HepG2 (cell line): ENCODE measurements around the gene FAHD1. TPM values are rescaled to one million over a fixed set of nuclear protein-coding genes. Genes with fewer than 3 reads are reported as not detected.

ENCODE experiments used
- ATAC-seq: fragments of 200-7000 bp; cut with Tn5 transposase; 3 replicates; pipeline ENCODE4 v1.9.1; 2020; ENCODE audit warnings: mild to moderate bottlenecking, moderate library complexity
- BruUV-seq: library from RNA; stranded (reverse); fragments of 400-500 nt; replicated peaks from 2 replicates; lab custom pipeline; 2021; lab: Mats Ljungman, UMichigan
- CTCF ChIA-PET: fragments of 300-600 bp; formaldehyde crosslinking; extraction: SDS; loops from one replicate; lab custom pipeline; 2021; ENCODE audit warnings: low total read pairs, inconsistent platforms, low intra/inter-chr PET ratio; lab: Yijun Ruan, JAX
- POLR2A ChIA-PET: fragments of 350-600 bp; sonication (Branson Sonifier 250); formaldehyde crosslinking; loops from one replicate; lab custom pipeline; 2020; ENCODE audit warnings: antibody characterized with exemption, inconsistent platforms; lab: Yijun Ruan, JAX
- DNase-seq: peaks from one replicate; pipeline ENCODE4 v3.0.0-alpha.2; 2015; ENCODE audit warnings: low spot score
- FAIRE-seq: peaks from 3 replicates; lab custom pipeline; 2011; peaks lifted over from hg19 to GRCh38; lab: Jason Lieb, UNC
- H2AFZ ChIP-seq: one replicate; pipeline ENCODE4 v1.6.1; 2011; ENCODE audit warnings: low read length, inconsistent platforms
- H3K27ac ChIP-seq: fragments of 300-600 bp; 3 replicates; pipeline ENCODE4 v1.8.0; 2011; ENCODE audit warnings: mixed run types, mild to moderate bottlenecking, mixed read lengths, low read length, inconsistent platforms; ENCODE audit not compliant: insufficient read depth; ENCODE audit errors: extremely low read length
- H3K27me3 ChIP-seq, 2 experiments: fragments of 200-600 bp in 1 of 2; 2 replicates in 1 of 2; 3 replicates in 1 of 2; pipeline versions ENCODE4 v1.6.0 to v1.8.0; 2011; ENCODE audit warnings: low read length in 2 of 2, mild to moderate bottlenecking in 2 of 2, moderate library complexity in 2 of 2, inconsistent platforms in 1 of 2; ENCODE audit not compliant: insufficient read depth in 2 of 2, control insufficient read depth in 1 of 2
- H3K36me3 ChIP-seq, 2 experiments: fragments of 200-600 bp in 1 of 2; replicated peaks in 1 of 2; 2 replicates in 1 of 2; 3 replicates in 1 of 2; pipeline versions ENCODE4 v1.5.1 to v1.8.0; 2011; ENCODE audit warnings: low read length in 2 of 2, inconsistent platforms in 1 of 2; ENCODE audit not compliant: insufficient read depth in 2 of 2, control insufficient read depth in 1 of 2
- H3K4me1 ChIP-seq: 2 replicates; pipeline ENCODE4 v1.5.1; 2012; ENCODE audit warnings: low read length, inconsistent platforms; ENCODE audit not compliant: insufficient read depth
- H3K4me2 ChIP-seq: 2 replicates; pipeline ENCODE4 v1.6.0; 2011; ENCODE audit warnings: low read depth, low read length, inconsistent platforms
- H3K4me3 ChIP-seq, 3 experiments: fragments of 200-600 bp in 1 of 3; sonication (generic), shearing (Covaris generic) in 1 of 3; replicated peaks in 1 of 3; 2 replicates each; pipeline ENCODE4 v1.5.1; 2011 to 2016; ENCODE audit warnings: low read length in 3 of 3, inconsistent platforms in 2 of 3, low read depth in 2 of 3, mild to moderate bottlenecking in 2 of 3, control low read depth in 1 of 3, mixed read lengths in 1 of 3; ENCODE audit not compliant: insufficient read depth in 1 of 3
- H3K79me2 ChIP-seq: one replicate; pipeline ENCODE4 v1.6.1; 2011; ENCODE audit warnings: low read length, inconsistent platforms; ENCODE audit not compliant: insufficient read depth
- H3K9ac ChIP-seq: 2 replicates; pipeline ENCODE4 v1.6.0; 2011; ENCODE audit warnings: mild to moderate bottlenecking, low read depth, low read length, inconsistent platforms; ENCODE audit not compliant: insufficient read depth
- H3K9me3 ChIP-seq: 2 replicates; pipeline ENCODE4 v1.5.1; 2012; ENCODE audit warnings: mild to moderate bottlenecking, low read length
- H4K20me1 ChIP-seq: 2 replicates; pipeline ENCODE4 v1.6.0; 2011; ENCODE audit warnings: inconsistent platforms, mild to moderate bottlenecking, low read length, moderate library complexity; ENCODE audit not compliant: insufficient read depth
- SALL1 ChIP-seq: sonication (generic); formaldehyde crosslinking; IDR thresholded peaks from 2 replicates; pipeline ENCODE4 v1.8.0; 2022; ENCODE audit warnings: mild to moderate bottlenecking, missing genetic modification reagents
- SP5 ChIP-seq: IDR thresholded peaks from 2 replicates; pipeline ENCODE4 v1.6.1; 2016; ENCODE audit warnings: low read depth, borderline replicate concordance
- ZNF136 ChIP-seq: sonication (generic); formaldehyde crosslinking; IDR thresholded peaks from 2 replicates; pipeline ENCODE4 v1.8.1; 2022; ENCODE audit warnings: low read depth, mild to moderate bottlenecking, moderate library complexity, missing genetic modification reagents
- ZNF263 ChIP-seq: sonication (generic); formaldehyde crosslinking; IDR thresholded peaks from 2 replicates; pipeline ENCODE4 v1.4.0; 2020; ENCODE audit warnings: missing genetic modification reagents
- WGBS: methylation state at CpG from one replicate; pipeline ENCODE4 v1.1.6; 2017; ENCODE audit warnings: low lambda C conversion rate; 5-methylcytosine and 5-hydroxymethylcytosine counted together
- in situ Hi-C: cut with HindIII; loops from 2 replicates; pipeline ENCODE4 v1.10.0; 2017; ENCODE audit warnings: low pct_unique_long_range_greater_than_20kb; ENCODE audit not compliant: extremely low pct_ligation_motif_present
- intact Hi-C: fragments of 100-400 bp; cut with micrococcal nuclease; formaldehyde crosslinking; loops from one replicate; pipeline ENCODE4 v1.10.0; 2022; ENCODE audit not compliant: unreplicated experiment
- polyA plus RNA-seq, 8 experiments: library from polyadenylated mRNA; depleted of rRNA in 3 of 8; stranded (reverse) in 7 of 8; unstranded in 1 of 8; fragments of >200 nt; fragmentation: Illumina TruSeq in 4 of 8; extraction: Trizol in 4 of 8; gene quantifications; 2 replicates each; pipeline versions ENCODE4 v1.2.1 to v1.2.3, GENCODE V29; 2011 to 2016; ENCODE audit warnings: low read depth in 4 of 8, missing spikeins in 1 of 8, mixed read lengths in 1 of 8; ENCODE audit not compliant: insufficient read depth in 1 of 8
- total RNA-seq, 5 experiments: library from RNA; depleted of rRNA; stranded (reverse); fragments of >200 nt; fragmentation: Illumina TruSeq; extraction: Trizol; gene quantifications; 2 replicates each; pipeline ENCODE4 v1.2.3, GENCODE V29; 2016; ENCODE audit warnings: low read depth in 1 of 5
- TF ChIP-seq, protein P1 (sequence below): sonication (generic); formaldehyde crosslinking; IDR thresholded peaks from 2 replicates; pipeline ENCODE4 v1.5.1; 2020; ENCODE audit warnings: missing genetic modification reagents, mild to moderate bottlenecking, borderline replicate concordance

FAHD1 gene
- total and polyA plus RNA-seq, 2 of the 13 experiments (the other 11 are each of a cell fraction or from before 2014, with no cell fraction given) = 39.0 to 45.3 TPM

DNA sequence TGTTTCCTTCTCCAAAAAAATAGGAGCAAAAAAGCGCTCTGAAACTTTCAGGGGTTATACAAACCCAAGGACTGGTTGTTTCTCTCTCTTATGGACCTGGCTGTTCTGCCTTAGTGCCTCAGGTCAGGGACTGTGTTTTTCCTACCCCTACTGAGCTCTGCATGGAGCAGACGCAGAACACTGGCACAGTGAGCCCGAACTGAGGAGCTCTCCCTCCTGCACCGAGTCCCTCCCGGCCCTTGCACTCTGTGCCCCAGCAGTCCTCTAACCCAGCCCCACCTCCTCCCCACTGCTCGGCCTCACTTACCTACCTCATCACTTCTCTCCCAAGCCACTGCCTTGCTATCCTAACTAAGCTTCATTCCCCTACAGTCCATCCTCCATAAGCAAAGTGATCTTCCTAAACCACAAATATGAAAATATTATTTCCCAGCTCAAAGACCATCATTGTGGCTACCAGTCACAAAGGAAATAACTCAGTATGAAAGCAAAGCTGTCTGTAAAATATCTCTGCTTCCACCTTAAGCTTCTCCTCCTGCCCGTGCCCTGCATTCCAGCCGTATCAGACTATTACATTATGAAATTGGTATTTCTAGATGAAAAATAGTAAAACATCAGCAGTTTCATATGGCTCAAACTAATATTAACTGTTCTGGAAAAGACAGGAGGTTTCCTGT is 31.3 kb downstream of the FAHD1 start (continued):
- 0 out of 2 replicates have a peak, but pooled peaks have one; percentile 20 for TF ChIP-seq SALL1 (CRISPR knock-in tag)
- TF ChIP-seq, protein P1, sequence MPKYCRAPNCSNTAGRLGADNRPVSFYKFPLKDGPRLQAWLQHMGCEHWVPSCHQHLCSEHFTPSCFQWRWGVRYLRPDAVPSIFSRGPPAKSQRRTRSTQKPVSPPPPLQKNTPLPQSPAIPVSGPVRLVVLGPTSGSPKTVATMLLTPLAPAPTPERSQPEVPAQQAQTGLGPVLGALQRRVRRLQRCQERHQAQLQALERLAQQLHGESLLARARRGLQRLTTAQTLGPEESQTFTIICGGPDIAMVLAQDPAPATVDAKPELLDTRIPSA (CRISPR knock-in tag) = no peak
- TF ChIP-seq, all 625 proteins: peak for 3

DNA sequence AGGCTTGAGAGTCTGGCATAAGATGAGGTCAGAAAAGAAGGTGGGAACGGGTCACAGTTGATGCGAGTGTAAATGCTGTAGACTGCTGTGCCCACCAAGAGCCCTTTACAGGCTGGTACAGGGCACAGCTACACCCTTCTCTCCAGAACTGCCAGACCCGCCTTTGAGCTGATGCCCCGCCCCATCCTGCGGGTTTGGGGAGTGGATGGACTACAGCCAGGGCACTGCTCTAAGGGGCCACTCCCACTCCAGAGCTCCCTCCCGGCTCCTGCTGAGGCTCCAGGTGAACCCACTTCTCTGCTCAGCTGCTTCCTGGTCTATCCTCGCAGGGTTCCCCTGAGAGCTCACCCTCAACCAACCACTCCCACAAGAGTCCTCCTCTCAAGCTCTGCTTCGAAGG is 32.6 kb downstream of the FAHD1 start:
- POLR2A ChIA-PET = no interaction called here
- DNase-seq = no peak
- TF ChIP-seq SP5 = no peak
- no peak for TF ChIP-seq ZNF136 (CRISPR knock-in tag)
- TF ChIP-seq ZNF263 = no peak
- TF ChIP-seq, all 625 proteins: peak for 0

More for the DNA sequence above, 32.6 kb downstream of the FAHD1 start:
- H3K4me1 ChIP-seq = peaks cover 23% of the 10 kb centered on the region
- H3K9ac ChIP-seq = no peak overlapping the region
- H2AFZ ChIP-seq = no peak overlapping the region
- no peaks in the 10 kb centered on the region for H4K20me1 ChIP-seq
- 60% methylated on average over 6 of the region's 8 CpGs for WGBS
- BruUV-seq = no TSS peak
- H3K27me3 ChIP-seq = peaks cover 1 to 11% of the 10 kb centered on the region in 2 experiments; a peak in 2 of 5 replicates
- no peaks in the 10 kb centered on the region for H3K79me2 ChIP-seq
- intact Hi-C loops (no loop called here), in situ Hi-C loops (loop anchor here (5.0 kb wide), 1 partner anchor 63 kb away; no protein-coding TSS in a partner anchor)
- FAIRE-seq (no peak), ATAC-seq (no peak)
- H3K4me2 ChIP-seq = no peak overlapping the region
- CTCF ChIA-PET = no interaction called here
- H3K36me3 ChIP-seq = no peaks in the 10 kb centered on the region
- H3K27ac ChIP-seq = no peak overlapping the region
- no peak overlapping the region for H3K4me3 ChIP-seq
- no peaks in the 10 kb centered on the region for H3K9me3 ChIP-seq
